Erythroblast (primary cell): ENCODE results near the gene SDK2.

Source experiments
- GATA1 ChIP-seq: IDR thresholded peaks from 2 replicates; pipeline ENCODE4 v1.6.1; 2011; ENCODE audit warnings: low read depth, mild to moderate bottlenecking, control low read depth, low read length, moderate library complexity
- POLR2A ChIP-seq: IDR thresholded peaks from 2 replicates; pipeline ENCODE4 v1.6.1; 2011; ENCODE audit warnings: mild to moderate bottlenecking, low read length

DNA sequence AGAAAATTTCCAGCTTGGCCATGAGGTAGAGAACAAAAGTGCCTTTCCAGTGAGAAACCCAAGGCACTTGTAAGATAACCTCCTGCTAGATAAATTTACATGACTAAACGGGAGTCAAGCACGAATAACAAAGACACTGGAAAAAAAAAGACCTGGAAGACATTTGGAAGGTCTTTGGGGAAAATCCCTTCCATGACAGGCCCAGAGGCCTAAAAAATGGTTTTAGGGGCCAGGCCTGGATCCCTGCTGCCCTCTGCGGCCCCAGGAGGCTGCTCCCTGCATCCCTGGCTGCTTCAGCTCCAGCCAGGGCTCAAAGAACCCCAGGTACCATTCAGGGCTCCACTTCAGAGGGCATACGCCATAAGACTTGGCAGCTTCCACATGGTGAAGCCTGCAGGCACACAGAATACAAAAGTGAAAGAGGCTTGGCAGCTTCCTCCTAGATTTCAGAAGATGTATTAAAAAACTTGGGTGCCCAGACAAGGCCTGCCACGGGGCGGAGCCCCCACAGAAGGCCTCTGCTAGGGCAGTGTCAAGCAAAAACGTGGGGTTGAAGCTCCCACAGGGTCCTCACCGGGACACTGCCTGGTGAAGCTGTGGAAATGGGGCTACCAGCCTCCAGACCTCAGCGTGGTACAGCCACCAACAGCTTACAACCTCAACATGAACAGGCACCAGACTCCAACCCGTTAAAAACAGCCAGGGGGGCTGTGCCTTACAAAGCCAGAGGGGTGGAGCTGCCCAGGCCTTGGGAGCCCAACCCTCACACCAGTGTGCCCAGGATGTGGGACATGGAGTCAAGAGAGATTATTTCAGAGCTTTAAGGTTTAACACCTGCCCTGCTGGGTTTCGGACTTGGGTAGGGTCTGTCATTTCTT lies 77.1 kb downstream of the SDK2 start:
- TF ChIP-seq POLR2A (no peak), GATA1 (no peak)
